ENCODE data around the gene NCOA1. TPM values are rescaled to one million over a fixed set of nuclear protein-coding genes. Genes with fewer than 3 reads are reported as not detected.

The NCOA1 gene
- total RNA-seq, 1 experiment from 2014 or later: 19.9 TPM

Other genes starting within 250 kb of the NCOA1 start
- 37.7 and 48.9 TPM in 2 replicates for gene ITSN2, start 130.7 kb upstream of the NCOA1 start, total RNA-seq (2014; rRNA removed; shearing (Covaris generic))

Measured in A172 (cell line).